HG02571 (cell line): Measurements from ENCODE around the gene TMC1.
"Not testable (repeated sequence)": the region's sequence is repeated elsewhere in the genome, so short reads cannot be mapped to it uniquely, and the experiment has no call there.

Experiments used
- ATAC-seq: cut with Tn5 transposase; IDR thresholded peaks from one replicate; pipeline ENCODE4 v1.9.1; 2021; ENCODE audit warnings: mild to moderate bottlenecking, moderate library complexity; ENCODE audit not compliant: unreplicated experiment

Gene TMC1

DNA sequence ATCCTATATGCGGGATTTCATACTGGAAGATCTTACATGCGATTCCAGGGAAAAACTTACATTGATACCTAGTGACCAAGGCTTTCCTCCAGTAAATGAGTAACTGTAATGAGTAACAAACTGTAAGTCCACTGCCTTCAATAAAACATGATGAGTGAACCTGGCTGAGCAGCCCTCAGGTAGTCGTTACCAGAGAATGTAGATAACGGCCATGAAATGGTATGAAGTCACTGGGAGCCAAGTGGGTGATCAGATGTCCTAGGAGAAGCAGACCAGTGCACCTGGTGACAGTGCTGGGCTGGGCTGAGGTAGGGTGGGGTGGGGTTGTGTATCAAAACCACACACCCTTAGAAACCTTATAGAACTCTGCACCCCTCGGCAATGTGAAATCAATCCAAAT lies 227.9 kb downstream of the TMC1 start:
- ATAC-seq, result no peak

DNA sequence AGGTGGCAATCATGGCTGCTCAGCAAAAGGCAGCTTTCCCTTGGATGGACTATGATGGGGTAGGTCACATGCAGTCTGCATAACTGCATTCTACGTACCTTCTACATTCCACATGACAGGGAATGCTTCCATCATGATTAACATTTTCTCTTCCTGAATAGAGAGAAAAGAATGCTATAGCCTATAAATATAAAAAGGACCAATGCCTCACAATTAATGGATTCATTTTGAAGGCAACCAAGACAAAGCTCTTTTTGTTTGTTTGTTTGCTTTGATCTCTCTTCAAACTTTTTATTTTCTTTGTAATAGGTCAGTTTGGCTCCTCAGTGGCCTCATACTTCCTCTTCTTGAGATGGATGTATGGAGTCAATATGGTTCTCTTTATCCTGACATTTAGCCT lies 230.1 kb downstream of the TMC1 start:
- no peak for ATAC-seq

DNA sequence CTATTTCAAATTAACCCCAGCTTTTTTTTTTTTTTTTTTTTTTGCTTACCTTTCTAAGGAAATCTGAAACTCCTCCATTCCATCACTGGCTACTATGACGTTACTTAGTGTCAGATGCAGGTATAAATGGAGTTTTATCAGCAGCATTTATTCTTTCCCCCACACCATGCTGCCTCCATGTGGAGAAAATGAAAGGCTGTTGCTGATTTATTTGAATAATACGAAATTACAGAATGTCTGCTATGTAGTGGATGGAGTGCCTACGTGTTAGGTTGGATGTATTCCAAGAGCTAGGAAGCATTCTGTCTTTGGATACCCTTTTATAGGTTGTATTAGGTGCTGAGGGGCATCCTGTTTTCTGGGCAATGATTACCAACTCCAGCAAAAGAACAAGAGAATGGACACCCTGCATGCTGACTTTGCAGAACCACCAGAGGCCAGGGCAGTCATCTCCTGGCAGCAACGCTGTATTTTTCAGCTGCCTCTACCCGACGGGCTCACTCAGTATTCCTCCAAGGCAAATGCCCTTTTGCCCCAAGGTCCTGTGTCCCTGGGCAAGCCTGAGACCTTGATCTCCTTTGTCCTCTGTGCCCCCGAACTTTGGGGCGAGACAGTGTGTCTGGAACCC lies 232.0 kb downstream of the TMC1 start:
- ATAC-seq, result no peak

DNA sequence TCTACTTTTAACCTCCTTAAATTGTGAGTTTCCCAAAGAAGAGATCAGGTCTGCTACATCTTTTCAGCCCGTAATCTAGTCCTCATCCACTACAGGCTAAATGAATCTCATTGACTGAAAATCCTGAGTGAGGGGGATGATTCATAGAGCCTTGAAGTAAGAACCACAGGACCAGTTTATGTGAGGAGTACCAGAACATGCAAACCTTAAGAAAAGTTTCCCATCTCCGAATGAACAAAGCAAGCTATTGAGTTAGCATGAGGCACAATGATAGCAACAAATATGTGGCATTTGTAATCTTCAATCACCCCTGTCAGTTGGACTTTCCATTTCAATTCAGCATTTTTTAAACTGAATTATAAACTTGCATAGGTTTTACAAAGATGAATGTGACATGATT lies 234.4 kb downstream of the TMC1 start:
- no peak for ATAC-seq

- ATAC-seq, result no peak
These were observed 237.5 kb downstream of the TMC1 start for GRCh38 chr9:72758944-72759343.

- ATAC-seq, result no peak
These were observed 241.6 kb downstream of the TMC1 start for GRCh38 chr9:72763022-72763421.

GRCh38 chr9:72769546-72769945 lies 248.1 kb downstream of the TMC1 start:
- no peak for ATAC-seq

- no peak for ATAC-seq
These were observed 251.3 kb downstream of the TMC1 start for GRCh38 chr9:72772661-72773060.

DNA sequence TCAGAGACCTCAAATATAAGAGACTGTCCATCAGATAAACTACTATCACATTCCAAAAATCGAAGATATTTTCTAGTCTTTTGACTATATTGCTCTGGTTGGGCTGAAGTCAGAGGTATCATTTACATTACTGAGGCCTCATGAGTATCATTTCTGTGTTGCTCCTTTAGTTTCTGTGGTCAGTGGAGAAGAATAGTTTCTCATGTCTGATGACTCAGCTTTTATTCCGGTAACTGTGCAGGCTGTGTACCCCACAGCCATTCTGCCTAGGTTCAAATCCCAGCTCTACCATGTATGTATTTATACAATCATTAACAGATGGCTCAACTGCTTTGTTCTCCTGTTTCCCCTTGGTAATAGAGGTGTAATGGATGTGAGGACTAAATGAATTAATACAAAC lies 252.2 kb downstream of the TMC1 start:
- ATAC-seq, result no peak

GRCh38 chr9:72775570-72775969 lies 254.2 kb downstream of the TMC1 start:
- ATAC-seq, result no peak

- ATAC-seq, result no peak
These were observed 258.2 kb downstream of the TMC1 start for GRCh38 chr9:72779614-72780013.

- no peak for ATAC-seq
These were observed 265.5 kb downstream of the TMC1 start for GRCh38 chr9:72786948-72787347.

- ATAC-seq, result no peak
These were observed 267.7 kb downstream of the TMC1 start for GRCh38 chr9:72788966-72789735.

- no peak for ATAC-seq
These were observed 268.5 kb downstream of the TMC1 start for GRCh38 chr9:72789885-72790284.

DNA sequence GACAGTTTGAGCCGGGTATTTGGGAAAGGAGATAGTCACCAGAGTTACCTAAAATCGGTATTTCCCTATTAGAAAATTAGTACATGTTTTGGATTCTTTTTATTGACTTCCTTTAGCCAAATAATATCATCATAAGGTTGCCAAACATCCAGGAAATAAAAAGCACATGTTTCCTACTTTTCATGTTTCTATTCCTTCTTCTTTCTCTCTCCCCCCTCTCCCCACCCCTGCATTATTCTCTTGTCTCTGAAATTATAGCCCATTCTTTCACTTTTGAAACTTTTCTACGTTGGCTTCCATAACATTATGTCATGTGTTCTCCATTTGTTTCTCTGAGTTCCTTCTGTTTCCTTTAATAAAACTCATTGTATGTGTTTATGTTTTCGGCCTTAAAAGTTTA lies 269.6 kb downstream of the TMC1 start:
- no peak for ATAC-seq

- no peak for ATAC-seq
These were observed 270.0 kb downstream of the TMC1 start for GRCh38 chr9:72791436-72791835.

DNA sequence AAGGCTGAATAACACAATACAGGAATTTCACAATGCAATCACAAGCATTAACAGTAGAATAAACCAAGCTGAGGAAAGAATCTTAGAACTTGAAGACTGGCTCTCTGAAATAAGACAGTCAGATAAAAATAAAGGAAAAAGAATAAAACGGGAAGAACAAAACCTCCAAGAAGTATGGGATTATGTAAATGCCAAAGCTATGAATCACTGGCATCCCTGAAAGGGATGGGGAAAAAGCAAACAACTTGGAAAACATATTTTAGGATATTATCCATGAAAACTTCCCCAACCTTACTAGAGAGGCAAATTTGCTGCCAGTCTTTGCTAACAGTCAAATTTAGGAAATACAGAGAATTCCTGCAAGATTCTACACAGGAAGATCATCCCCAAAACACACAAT lies 273.5 kb downstream of the TMC1 start:
- ATAC-seq, result no peak

DNA sequence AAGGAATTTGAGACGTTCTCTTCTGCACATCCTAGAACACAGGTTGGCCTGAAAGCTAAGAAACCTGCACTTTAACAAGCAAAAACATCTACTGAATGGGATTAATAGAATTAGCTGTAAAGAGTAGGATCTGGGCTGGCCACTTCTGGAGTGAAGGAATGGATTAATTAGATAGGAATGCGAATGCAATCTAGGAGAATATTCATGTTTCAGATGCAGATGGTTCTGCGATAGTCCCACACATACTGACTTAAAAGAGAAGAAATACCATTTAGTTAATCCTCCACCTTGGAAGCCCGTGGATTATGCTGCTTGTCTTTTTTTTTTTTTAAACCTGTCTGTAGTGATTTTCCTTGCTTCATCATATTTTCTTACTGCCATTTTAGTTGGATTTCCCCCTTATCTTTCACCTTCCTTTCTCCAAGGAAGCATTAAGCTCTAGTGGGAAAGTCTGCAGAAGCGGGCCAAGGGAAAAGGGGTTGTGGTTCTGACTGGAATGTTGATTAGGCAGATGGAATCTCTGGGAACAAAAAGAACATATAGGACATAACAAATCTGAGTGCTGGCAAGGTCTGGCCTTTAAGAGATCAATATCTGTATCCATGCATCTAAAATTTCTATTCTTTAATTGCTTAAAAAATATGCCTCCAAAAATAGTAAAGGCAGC lies 279.1 kb downstream of the TMC1 start:
- no peak for ATAC-seq

DNA sequence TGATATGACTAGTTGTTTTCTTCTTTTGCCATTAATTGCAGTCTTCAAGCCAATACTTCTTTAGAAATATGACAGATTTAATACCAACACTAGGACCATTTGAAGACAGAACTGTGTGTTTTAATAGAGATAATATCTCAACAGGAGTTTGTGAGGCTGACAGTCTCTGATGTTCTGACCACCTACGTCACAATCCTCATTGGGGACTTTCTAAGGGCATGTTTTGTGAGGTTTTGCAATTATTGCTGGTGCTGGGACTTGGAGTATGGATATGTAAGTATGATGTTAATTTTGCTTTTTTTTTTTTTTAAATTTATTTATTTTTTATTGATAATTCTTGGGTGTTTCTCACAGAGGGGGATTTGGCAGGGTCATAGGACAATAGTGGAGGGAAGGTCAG lies 283.8 kb downstream of the TMC1 start:
- ATAC-seq, result no peak

DNA sequence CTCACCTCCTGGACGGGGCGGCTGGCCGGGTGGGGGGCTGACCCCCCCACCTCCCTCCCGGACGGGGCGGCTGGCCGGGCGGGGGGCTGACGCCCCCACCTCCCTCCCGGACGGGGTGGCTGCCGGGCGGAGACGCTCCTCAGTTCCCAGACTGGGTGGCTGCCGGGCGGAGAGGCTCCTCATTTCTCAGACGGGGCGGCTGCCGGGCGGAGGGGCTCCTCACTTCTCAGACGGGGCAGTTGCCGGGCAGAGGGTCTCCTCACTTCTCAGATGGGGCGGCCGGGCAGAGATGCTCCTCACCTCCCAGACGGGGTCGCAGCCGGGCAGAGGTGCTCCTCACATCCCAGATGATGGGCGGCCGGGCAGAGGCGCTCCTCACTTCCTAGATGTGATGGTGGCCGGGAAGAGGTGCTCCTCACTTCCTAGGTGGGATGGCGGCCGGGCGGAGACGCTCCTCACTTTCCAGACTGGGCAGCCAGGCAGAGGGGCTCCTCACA lies 285.0 kb downstream of the TMC1 start:
- ATAC-seq, result not testable (repeated sequence)

GRCh38 chr9:72807765-72808445 lies 286.5 kb downstream of the TMC1 start:
- ATAC-seq, result no peak

DNA sequence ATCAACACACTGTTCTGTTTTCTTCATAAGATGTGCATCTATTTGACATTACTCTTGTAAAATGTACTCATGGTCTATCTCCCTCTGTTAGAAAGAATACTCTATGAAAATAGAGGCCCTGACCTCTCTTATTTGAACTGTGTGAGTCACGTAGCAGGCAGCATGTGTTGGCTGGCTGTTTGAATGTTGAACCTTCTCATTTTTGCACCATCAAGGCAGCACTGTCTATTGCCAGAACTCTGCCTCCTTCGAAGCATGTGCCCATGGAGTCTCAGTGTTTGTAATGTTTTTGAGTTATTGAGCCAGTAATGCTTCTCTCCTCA lies 287.0 kb downstream of the TMC1 start:
- ATAC-seq, result no peak
